Measurements from ENCODE around the gene RAB1A. TPM values are rescaled to one million over a fixed set of nuclear protein-coding genes. Genes with fewer than 3 reads are reported as not detected.
A peak's percentile ranks its signal among the peaks of the same experiment; 100 is the strongest.
"Not testable (repeated sequence)": the region's sequence is repeated elsewhere in the genome, so short reads cannot be mapped to it uniquely, and the experiment has no call there.

RAB1A gene
- 229 and 236 TPM in 2 replicates for total RNA-seq (2014; rRNA removed; shearing (Covaris generic))
- 171 and 202 TPM in 2 replicates for polyA plus RNA-seq (2015; cell fraction: cytosol; rRNA removed)
- polyA plus RNA-seq (2015; cell fraction: nucleus; rRNA removed) = 35.6 and 41.1 TPM in 2 replicates

DNA sequence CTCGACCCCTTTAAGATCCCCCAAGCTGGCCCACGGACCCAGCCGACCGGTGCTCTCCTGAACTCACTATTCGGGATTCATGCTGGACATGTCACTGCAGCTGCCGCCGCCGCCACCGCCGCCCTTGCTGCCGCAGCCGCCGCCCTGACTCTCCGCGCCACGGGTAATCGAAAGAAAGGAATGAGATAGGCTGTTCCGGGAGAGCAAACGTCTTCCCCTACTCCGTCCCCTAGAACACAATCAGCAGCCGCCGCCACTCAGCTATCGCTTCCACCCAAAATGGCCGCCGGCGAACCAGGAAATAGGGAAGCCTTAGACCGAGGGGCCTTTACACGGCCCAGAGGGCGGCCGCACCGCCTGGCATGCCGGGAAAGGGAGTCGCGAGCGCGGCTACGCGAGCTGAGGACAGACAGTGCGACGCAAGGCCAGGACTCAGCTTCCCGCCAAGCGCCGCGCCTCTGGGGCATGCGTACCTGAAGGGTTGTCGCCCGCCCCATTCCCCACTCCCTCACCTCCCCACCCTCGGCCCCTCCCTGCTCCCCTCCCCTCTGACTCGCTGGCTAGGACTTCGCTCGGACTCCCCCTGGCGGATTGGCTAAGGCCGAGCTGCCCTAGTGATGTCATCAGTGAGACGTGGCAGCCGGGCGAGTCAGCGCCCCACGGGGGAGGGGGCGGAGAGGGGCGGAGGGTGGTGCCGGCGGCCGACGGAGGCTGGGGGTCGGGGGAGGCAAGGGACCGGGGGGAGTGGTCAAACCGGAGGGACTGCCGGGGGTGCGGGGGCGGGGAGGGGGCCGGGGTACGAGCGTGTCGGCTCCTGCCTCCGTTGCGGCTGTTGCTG is at the start of gene RAB1A:
TSS of gene RAB1A (minus strand) at position 281 of the 838 bp plus-strand sequence. CDS start at position 90, 191 bp downstream.
- in situ Hi-C loops (cut with HindIII; ENCODE audit: low pct_unique_long_range_greater_than_20kb, low sequenced_read_pairs) = no loop called here
- DNase-seq (ENCODE audit: low read depth, low spot score) = peak; percentile 100

GRCh38 chr2:65177751-65178442 is 48.0 kb upstream of the RAB1A start:
- in situ Hi-C loops (cut with HindIII; ENCODE audit: low pct_unique_long_range_greater_than_20kb, low sequenced_read_pairs) = no loop called here
- DNase-seq (ENCODE audit: low read depth, low spot score) = no peak

DNA sequence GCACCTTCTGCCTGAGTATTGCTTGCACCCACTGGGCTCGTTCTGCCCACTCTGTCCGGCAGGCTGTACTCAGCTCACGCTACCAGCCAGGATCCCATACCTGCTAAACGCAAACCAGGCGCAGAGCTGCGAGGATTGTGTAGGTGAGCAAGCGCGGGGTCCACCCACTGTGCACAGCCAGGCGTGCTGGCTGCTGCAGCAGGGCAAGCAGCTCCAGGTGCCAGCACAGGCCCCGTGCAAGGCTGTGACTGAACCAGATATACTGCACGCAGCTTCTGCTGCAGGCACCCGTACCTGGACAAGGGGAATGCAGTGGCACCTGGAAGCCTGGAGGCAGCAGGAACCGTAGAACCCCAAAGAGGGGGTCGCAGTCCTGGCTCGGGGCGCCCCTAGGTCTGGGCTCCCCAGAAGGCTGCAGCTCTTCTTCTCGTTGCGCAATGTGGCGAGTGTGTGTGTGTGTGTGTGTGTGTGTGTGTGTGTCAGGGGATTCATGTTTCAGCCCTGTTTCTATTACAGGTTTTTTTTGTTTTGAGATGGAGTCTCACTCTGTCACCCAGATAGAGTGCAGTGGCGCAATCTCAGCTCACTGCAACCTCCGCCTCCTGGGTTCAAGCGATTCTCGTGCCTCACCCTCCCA is 46.1 kb upstream of the RAB1A start:
- DNase-seq (ENCODE audit: low read depth, low spot score) = no peak
- in situ Hi-C loops (cut with HindIII; ENCODE audit: low pct_unique_long_range_greater_than_20kb, low sequenced_read_pairs) = no loop called here

DNA sequence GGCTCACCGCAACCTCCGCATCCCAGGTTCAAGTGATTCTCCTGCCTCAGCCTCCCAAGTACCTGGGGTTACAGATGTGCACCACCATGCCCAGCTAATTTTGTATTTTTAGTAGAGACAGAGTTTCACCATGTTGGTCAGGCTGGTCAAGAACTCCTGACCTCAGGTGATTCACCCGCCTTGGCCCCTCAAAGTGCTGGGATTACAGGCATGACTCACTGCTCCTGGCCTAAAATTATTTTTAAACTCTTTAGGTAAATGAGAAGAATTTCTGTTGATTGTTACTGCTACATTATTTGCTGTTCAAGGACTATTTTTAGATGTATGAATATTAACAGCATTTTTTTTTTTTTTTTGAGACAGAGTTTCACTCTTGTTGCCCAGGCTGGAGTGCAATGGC is 44.1 kb upstream of the RAB1A start:
- DNase-seq (ENCODE audit: low read depth, low spot score); in situ Hi-C loops (cut with HindIII; ENCODE audit: low pct_unique_long_range_greater_than_20kb, low sequenced_read_pairs): not testable (repeated sequence)

DNA sequence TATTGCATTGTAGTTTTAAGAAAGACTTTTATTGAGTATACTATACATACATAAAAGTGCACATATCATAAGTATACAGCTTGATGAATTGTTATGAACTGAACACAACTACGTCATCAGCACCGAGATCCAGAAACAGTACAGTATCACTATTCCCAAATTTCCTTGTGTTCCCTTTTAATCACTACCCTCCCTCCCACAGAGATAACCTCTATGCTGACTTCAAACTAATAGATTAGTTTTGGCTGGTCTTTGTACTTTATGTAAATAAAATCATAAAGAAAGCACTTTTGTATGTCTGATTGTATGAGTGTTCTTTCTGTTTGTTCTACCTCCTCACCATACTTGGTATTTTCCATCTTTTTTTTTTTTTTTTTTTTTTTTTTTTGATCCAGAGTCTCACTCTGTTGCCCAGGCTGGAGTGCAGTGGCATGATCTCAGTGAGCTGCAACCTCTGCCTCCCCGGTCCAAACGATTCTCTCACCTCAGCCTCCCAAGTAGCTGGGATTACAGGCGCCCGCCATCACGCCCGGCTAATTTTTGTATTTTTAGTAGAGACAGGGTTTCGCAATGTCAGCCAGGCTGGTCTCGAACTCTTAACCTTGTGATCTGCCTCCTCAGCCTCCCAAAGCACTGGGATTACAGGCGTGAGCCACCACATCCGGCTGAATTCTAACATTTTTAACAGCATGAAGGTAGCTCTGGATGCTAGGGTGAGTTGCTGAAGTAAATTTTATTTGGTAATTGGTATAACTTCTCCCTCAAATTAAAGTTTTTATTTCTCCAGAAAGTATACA is 43.3 kb upstream of the RAB1A start:
- no peak for DNase-seq (ENCODE audit: low read depth, low spot score)
- in situ Hi-C loops (cut with HindIII; ENCODE audit: low pct_unique_long_range_greater_than_20kb, low sequenced_read_pairs) = no loop called here

DNA sequence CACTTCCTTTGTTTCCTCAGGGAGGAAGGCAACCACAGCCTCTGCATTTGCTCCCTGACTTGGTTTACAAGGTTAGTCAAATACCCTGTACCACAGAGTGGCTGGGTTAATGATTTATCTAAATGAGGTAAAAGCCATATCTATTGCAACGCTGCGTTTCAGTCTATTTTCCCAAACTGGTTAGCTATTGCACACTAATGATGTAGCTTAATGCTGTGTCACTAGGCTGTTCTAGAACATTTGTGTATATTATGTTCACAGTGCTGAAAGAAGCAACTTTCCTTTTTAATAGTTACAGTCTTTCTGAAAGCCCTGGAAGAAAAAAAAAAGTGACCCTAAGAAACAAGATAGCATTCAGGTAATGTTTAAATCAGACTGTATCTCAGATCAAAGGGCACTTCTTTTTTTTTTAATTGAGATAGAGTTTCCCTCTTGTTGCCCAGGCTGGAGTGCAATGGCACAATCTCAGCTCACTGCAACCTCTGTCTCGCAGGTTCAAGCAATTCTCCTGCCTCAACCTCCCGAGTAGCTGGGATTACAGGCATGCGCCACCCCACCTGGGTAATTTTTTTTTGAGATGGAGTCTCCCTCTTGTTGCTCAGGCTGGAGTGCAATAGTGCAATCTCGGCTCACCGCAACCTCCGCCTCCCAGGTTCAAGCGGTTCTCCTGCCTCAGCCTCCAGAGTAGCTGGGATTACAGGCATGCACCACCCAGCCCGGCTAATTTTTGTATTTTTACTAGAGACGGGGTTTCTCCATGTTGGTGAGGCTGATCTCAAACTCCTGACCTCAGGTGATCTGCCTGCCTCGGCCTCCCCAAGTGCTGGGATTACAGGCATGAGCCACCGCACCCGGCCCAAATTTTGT is 40.9 kb upstream of the RAB1A start:
- DNase-seq (ENCODE audit: low read depth, low spot score); in situ Hi-C loops (cut with HindIII; ENCODE audit: low pct_unique_long_range_greater_than_20kb, low sequenced_read_pairs): not testable (repeated sequence)

DNA sequence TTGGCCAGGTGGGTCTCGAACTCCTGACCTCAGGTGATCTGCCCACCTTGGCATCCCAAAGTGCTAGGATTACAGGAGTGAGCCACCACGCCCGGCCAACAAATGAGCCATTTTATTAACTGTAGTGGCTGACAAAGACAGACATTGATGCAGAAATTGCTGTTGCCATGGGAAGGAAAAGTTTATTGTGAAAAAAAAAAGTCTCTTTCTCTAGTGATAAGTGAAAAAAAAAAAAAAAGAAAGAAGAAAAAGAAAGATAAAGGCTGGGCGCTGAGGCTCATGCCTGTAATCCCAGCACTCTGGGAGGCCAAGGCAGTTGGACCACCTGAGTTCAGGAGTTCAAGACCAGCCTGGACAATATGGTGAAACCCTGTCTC is 39.8 kb upstream of the RAB1A start:
- DNase-seq (ENCODE audit: low read depth, low spot score) = no peak
- in situ Hi-C loops (cut with HindIII; ENCODE audit: low pct_unique_long_range_greater_than_20kb, low sequenced_read_pairs) = no loop called here

- in situ Hi-C loops (cut with HindIII; ENCODE audit: low pct_unique_long_range_greater_than_20kb, low sequenced_read_pairs) = no loop called here
- DNase-seq (ENCODE audit: low read depth, low spot score) = no peak
Observed at GRCh38 chr2:65165558-65165957, 35.7 kb upstream of the RAB1A start.

- in situ Hi-C loops (cut with HindIII; ENCODE audit: low pct_unique_long_range_greater_than_20kb, low sequenced_read_pairs) = no loop called here
- no peak for DNase-seq (ENCODE audit: low read depth, low spot score)
Observed at GRCh38 chr2:65164426-65164891, 34.6 kb upstream of the RAB1A start.

- DNase-seq (ENCODE audit: low read depth, low spot score) = no peak
- in situ Hi-C loops (cut with HindIII; ENCODE audit: low pct_unique_long_range_greater_than_20kb, low sequenced_read_pairs) = no loop called here
Observed at GRCh38 chr2:65161551-65162100, 31.7 kb upstream of the RAB1A start.

DNA sequence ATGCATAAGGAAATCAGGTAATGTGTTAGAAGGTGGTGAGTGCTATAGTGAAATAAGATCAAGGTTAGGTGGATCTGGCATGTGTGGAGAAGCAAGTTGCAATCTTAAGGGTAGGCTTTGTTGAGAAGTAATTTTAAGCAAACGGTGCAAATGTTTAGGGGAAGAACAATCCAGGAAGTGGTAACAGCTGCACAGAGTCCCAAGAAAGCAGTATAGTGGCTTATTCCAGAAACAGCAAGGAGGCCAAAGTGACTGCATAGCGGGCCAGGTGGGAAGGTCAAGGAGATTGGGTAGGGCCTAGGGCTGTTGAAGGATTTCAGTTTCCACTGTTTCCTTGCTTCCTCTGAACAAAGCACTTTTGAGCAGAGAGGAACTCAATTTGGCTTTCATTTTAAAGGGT is 30.0 kb upstream of the RAB1A start:
- in situ Hi-C loops (cut with HindIII; ENCODE audit: low pct_unique_long_range_greater_than_20kb, low sequenced_read_pairs) = no loop called here
- DNase-seq (ENCODE audit: low read depth, low spot score) = no peak

GRCh38 chr2:65159261-65159660 is 29.4 kb upstream of the RAB1A start:
- in situ Hi-C loops (cut with HindIII; ENCODE audit: low pct_unique_long_range_greater_than_20kb, low sequenced_read_pairs) = no loop called here
- no peak for DNase-seq (ENCODE audit: low read depth, low spot score)

- in situ Hi-C loops (cut with HindIII; ENCODE audit: low pct_unique_long_range_greater_than_20kb, low sequenced_read_pairs) = no loop called here
- no peak for DNase-seq (ENCODE audit: low read depth, low spot score)
Observed at GRCh38 chr2:65158557-65158956, 28.7 kb upstream of the RAB1A start.

GRCh38 chr2:65157856-65158255 is 27.9 kb upstream of the RAB1A start:
- in situ Hi-C loops (cut with HindIII; ENCODE audit: low pct_unique_long_range_greater_than_20kb, low sequenced_read_pairs); DNase-seq (ENCODE audit: low read depth, low spot score): not testable (repeated sequence)

GRCh38 chr2:65156041-65156440 is 26.1 kb upstream of the RAB1A start:
- in situ Hi-C loops (cut with HindIII; ENCODE audit: low pct_unique_long_range_greater_than_20kb, low sequenced_read_pairs) = no loop called here
- no peak for DNase-seq (ENCODE audit: low read depth, low spot score)

DNA sequence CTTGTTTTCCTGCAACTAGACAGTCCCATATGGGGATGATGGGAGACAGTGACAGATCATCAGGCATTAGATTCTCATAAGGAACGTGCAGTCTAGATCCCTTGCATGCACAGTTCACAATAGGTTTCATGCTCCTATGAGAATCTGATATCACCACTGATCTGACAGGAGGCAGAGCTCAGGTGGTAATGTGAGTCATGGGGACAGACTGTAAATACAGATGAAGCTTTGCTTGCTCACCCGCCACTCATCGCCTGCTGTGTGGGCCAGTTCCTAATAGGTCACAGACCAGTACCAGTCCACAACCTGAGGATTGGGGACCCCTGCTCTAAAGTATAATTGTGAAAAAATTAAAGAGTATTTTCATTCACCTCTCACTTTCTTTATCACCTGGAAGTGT is 23.6 kb upstream of the RAB1A start:
- in situ Hi-C loops (cut with HindIII; ENCODE audit: low pct_unique_long_range_greater_than_20kb, low sequenced_read_pairs) = no loop called here
- no peak for DNase-seq (ENCODE audit: low read depth, low spot score)

Measured in SK-MEL-5 (cell line).